ENCODE measurements around the gene USP6NL. TPM values are rescaled to one million over a fixed set of nuclear protein-coding genes. Genes with fewer than 3 reads are reported as not detected.

USP6NL gene
- total RNA-seq, 1 experiment from 2014 or later: 24.6 TPM

DNA sequence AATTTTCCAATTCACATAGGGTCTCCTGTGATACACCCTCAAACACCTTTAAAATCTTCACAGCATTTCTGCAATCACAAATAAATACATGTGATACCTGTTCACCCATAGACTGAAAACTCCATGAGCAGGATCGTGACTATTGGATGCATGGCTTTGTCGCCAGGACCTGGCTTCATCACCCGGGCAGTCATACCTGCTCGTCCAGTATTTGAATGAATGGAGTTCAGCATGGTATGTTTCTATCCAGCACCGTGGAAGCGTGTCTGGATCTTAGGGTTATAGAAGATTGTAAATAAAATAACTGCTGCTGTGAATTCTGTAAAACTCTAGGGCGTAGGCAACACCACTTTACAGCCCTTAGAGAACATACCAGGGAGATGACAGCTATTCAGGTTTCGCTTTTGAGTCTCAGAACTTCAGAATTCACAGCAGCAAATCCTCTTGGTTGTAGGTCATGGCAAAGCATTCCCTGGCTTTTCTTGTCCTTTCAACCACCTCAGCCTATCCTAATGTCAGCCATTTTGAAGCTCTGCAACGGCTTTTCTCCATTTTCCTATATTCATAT, 47.4 kb upstream of the USP6NL start (continued):
- TF ChIP-seq FOSL1 (IDR thresholded peaks at IDR 0.05; ENCODE audit: low read depth): no peak
- no peak for TF ChIP-seq CEBPB (IDR thresholded peaks at IDR 0.05; ENCODE audit: low read depth)
- TF ChIP-seq RAD21 (IDR thresholded peaks at IDR 0.05; ENCODE audit: low read depth): no peak
- TF ChIP-seq TCF7L2 (IDR thresholded peaks at IDR 0.05; ENCODE audit: borderline replicate concordance, extremely low read depth, insufficient read depth, insufficient read length): no peak
- TF ChIP-seq, protein P1, sequence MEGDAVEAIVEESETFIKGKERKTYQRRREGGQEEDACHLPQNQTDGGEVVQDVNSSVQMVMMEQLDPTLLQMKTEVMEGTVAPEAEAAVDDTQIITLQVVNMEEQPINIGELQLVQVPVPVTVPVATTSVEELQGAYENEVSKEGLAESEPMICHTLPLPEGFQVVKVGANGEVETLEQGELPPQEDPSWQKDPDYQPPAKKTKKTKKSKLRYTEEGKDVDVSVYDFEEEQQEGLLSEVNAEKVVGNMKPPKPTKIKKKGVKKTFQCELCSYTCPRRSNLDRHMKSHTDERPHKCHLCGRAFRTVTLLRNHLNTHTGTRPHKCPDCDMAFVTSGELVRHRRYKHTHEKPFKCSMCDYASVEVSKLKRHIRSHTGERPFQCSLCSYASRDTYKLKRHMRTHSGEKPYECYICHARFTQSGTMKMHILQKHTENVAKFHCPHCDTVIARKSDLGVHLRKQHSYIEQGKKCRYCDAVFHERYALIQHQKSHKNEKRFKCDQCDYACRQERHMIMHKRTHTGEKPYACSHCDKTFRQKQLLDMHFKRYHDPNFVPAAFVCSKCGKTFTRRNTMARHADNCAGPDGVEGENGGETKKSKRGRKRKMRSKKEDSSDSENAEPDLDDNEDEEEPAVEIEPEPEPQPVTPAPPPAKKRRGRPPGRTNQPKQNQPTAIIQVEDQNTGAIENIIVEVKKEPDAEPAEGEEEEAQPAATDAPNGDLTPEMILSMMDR (IDR thresholded peaks at IDR 0.05 in 2 of 3, conservative IDR thresholded peaks at IDR 0.05 in 1 of 3; ENCODE audit: borderline replicate concordance in 1 of 3, insufficient read depth in 1 of 3, low read depth in 2 of 3, low read length in 2 of 3): no peak

DNA sequence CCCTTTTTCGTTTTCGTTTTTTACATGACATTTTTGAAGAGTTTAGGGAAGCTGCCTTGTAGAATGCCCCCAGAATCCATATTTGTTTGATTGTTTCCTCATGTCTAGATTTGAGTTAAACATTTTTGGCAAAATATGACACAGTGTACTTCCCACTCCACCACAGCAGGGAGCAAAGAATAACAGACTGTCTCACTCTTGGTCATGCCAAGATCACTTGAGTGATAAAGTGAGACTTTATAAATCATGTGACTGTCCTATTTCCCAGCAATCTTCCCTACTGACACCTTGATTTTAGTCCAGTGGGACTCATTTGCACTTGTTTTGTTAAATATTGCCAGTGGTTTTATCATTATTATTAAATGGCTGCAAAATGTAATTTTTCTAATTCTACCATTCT, 44.4 kb upstream of the USP6NL start:
- H3K4me3 ChIP-seq (replicated peaks in 1 of 2; ENCODE audit: low read depth in 1 of 2, low read length in 2 of 2): no peak overlapping the region
- RAD21 ChIA-PET (ENCODE audit: low non-redundant PET in 1 of 2, low total read pairs in 2 of 2, uncharacterized antibody in 2 of 2, unreplicated experiment in 2 of 2): no interaction called here
- H3K27me3 ChIP-seq (ENCODE audit: insufficient read depth, low read length): no peaks in the 10 kb centered on the region
- CTCF ChIA-PET: no interaction called here
- no peak overlapping the region for H3K9ac ChIP-seq (ENCODE audit: low read length)
- no peak for DNase-seq (ENCODE audit: low read depth, low spot score)
- no peak overlapping the region for H3K4me2 ChIP-seq (ENCODE audit: low read length)
- H3K36me3 ChIP-seq (ENCODE audit: control insufficient read depth in 1 of 2, insufficient read depth in 2 of 2, low read length in 2 of 2): no peaks in the 10 kb centered on the region
- ATAC-seq: no peak; the same call in 1 of the 2 replicates
- POLR2A ChIA-PET: no interaction called here
- H3K4me1 ChIP-seq (ENCODE audit: control insufficient read depth in 1 of 2, insufficient read depth in 2 of 2, low read length in 2 of 2): peaks cover 4 to 22% of the 10 kb centered on the region in 2 experiments; a peak in 3 of 4 replicates
- no peaks in the 10 kb centered on the region for H3K9me3 ChIP-seq (ENCODE audit: control insufficient read depth in 1 of 2, insufficient read depth in 1 of 2, low read depth in 1 of 2, low read length in 2 of 2)
- H3K27ac ChIP-seq (ENCODE audit: low read depth, low read length): no peak overlapping the region
- BruUV-seq (replicated peaks): no TSS peak
- H3K9me2 ChIP-seq (ENCODE audit: insufficient read depth): no peaks in the 10 kb centered on the region
- intact Hi-C loops (cut with micrococcal nuclease): no loop called here
- no peaks in the 10 kb centered on the region for H4K20me1 ChIP-seq (ENCODE audit: insufficient read depth)
- no peaks in the 10 kb centered on the region for H3K79me2 ChIP-seq (ENCODE audit: insufficient read depth, low read length)
- peak overlapping the region; percentile 48 for H2AFZ ChIP-seq (ENCODE audit: low read depth, low read length, poor library complexity, severe bottlenecking)
- TF ChIP-seq YY1 (IDR thresholded peaks at IDR 0.05; ENCODE audit: extremely low read depth, insufficient replicate concordance, low read depth, low read length) (no peak), SIN3A (IDR thresholded peaks at IDR 0.05; ENCODE audit: low read depth) (no peak)
